ENCODE data around the gene DGKB. TPM values are rescaled to one million over a fixed set of nuclear protein-coding genes. Genes with fewer than 3 reads are reported as not detected.
"Not testable (repeated sequence)": the region's sequence is repeated elsewhere in the genome, so short reads cannot be mapped to it uniquely, and the experiment has no call there.

Gene DGKB
- total RNA-seq, 4 donors from 2014 or later, result 0.27 to 0.88 (median 0.76) TPM; not detected in 1

GRCh38 chr7:14478834-14479510 is 423.6 kb downstream of the DGKB start:
- no peak for DNase-seq
- Histone ChIP-seq H3K4me3 (no peak overlapping the region), H3K9me3 (no peaks in the 10 kb centered on the region), H3K4me1 (no peaks in the 10 kb centered on the region), H3K27ac (no peak overlapping the region), H3K36me3 (no peaks in the 10 kb centered on the region), H3K27me3 (no peaks in the 10 kb centered on the region)
- TF ChIP-seq CTCF (IDR thresholded peaks at IDR 0.05) (no peak), POLR2A (IDR thresholded peaks at IDR 0.05) (no peak)

DNA sequence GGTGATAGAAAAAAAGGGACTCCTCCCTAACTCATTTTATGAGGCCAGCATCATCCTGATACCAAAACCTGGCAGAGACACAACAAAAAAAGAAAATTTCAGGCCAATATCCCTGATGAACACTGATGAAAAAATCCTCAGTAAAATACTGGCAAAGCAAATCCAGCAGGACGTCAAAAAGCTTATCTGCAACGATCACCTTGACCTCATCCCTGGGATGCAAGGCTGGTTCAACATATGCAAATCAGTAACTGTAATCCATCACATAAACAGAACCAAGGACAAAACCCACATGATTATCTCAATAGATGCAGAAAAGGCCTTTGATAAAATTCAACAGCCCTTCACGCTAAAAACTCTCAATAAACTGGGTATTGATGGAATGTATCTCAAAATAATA is 440.8 kb downstream of the DGKB start:
- not testable (repeated sequence) for H3K4me1 ChIP-seq, H3K4me3 ChIP-seq, H3K36me3 ChIP-seq, DNase-seq, H3K27me3 ChIP-seq, H3K9me3 ChIP-seq, H3K27ac ChIP-seq

GRCh38 chr7:14458846-14459245 is 443.7 kb downstream of the DGKB start:
- H3K4me3 ChIP-seq, H3K4me1 ChIP-seq, H3K9me3 ChIP-seq, H3K36me3 ChIP-seq, H3K27ac ChIP-seq, H3K27me3 ChIP-seq: not testable (repeated sequence)
- DNase-seq, result peak in 1 of 3 donors; percentile 30

DNA sequence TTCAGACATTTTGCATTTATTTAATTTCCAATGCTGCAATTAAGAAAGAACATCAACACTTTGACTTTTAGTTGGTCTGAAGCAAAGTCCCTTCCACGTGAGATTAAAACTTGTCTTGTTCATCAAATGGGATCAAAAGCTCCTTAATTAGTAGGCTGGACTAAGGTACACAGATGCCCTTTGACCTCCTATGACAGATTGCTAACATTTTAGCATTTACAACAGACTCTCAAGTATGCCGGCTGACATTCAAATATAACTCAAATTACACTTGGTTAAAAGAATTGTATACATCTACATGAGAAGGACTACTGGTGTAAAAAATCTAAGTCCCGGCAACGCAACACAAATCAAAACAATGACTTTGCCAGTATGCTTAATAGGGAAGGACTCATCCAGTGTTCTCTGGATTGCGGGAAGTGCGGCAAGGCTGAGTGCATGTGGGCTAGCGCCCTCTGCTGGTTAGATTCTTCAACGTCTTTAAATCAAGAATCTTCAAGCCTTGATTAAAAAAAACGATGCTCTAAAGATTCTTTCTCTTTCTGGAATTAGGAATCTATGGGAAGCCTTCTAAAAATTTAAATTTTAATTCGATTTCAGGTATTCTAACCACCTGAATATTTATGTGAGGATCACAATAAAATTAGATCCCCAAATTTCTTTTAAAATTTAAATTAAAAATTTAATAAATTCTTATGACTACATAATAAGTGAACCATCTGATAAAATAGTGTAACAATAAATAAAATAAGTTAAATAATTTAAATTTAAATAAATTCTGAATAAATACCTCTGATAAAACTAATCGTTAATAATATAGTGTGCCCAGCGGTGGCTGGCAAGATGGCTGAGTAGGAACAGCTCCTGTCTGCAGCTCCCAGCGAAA is 444.7 kb downstream of the DGKB start:
- peak; percentile 28 to 78 (median 50) for DNase-seq
- Histone ChIP-seq H3K27me3 (no peaks in the 10 kb centered on the region), H3K36me3 (no peaks in the 10 kb centered on the region), H3K27ac (no peak overlapping the region), H3K4me1 (no peaks in the 10 kb centered on the region), H3K4me3 (no peak overlapping the region), H3K9me3 (no peaks in the 10 kb centered on the region)
- TF ChIP-seq POLR2A (IDR thresholded peaks at IDR 0.05), result no peak
- peak; percentile 30 to 78 (median 72) for TF ChIP-seq CTCF (IDR thresholded peaks at IDR 0.05)

- H3K36me3 ChIP-seq, result no peaks in the 10 kb centered on the region
- no peaks in the 10 kb centered on the region for H3K9me3 ChIP-seq
- H3K27me3 ChIP-seq, result no peaks in the 10 kb centered on the region
- no peak for DNase-seq
- H3K4me3 ChIP-seq, result no peak overlapping the region
- no peak overlapping the region for H3K27ac ChIP-seq
- TF ChIP-seq POLR2A (IDR thresholded peaks at IDR 0.05) (no peak), CTCF (IDR thresholded peaks at IDR 0.05) (no peak)
- no peaks in the 10 kb centered on the region for H3K4me1 ChIP-seq
Observed at GRCh38 chr7:14449291-14449690, 453.3 kb downstream of the DGKB start.

DNA sequence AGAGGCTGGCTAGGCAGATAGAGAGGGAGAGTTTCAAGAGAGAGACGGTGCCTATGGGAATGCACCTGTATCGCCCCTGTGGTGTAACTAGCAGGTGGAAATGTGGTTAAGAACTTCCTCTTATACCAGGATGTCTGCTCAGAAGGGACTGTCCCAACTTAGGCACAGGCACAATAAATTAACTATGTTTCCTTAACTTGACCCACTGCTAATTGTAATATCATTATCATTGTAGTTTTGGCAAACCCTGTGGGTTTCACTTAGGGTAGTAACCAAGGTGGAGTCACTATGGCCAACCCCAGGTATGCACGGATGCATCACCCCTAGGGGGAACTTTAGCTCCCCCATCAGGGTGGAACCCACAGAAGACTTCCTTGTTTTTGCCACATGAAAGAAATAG is 455.7 kb downstream of the DGKB start:
- no peak overlapping the region for H3K4me3 ChIP-seq
- TF ChIP-seq CTCF (IDR thresholded peaks at IDR 0.05), result no peak
- TF ChIP-seq POLR2A (IDR thresholded peaks at IDR 0.05), result no peak
- no peaks in the 10 kb centered on the region for H3K36me3 ChIP-seq
- no peak overlapping the region for H3K27ac ChIP-seq
- no peaks in the 10 kb centered on the region for H3K4me1 ChIP-seq
- no peaks in the 10 kb centered on the region for H3K9me3 ChIP-seq
- DNase-seq, result no peak
- H3K27me3 ChIP-seq, result no peaks in the 10 kb centered on the region
